ENCODE results near the gene ADAMTSL2. TPM values are rescaled to one million over a fixed set of nuclear protein-coding genes. Genes with fewer than 3 reads are reported as not detected.

The ADAMTSL2 gene
- total and polyA plus RNA-seq, 2 donors (not counting 1 experiment from before 2014, with no cell fraction given): under 0.01 to 0.09 TPM

DNA sequence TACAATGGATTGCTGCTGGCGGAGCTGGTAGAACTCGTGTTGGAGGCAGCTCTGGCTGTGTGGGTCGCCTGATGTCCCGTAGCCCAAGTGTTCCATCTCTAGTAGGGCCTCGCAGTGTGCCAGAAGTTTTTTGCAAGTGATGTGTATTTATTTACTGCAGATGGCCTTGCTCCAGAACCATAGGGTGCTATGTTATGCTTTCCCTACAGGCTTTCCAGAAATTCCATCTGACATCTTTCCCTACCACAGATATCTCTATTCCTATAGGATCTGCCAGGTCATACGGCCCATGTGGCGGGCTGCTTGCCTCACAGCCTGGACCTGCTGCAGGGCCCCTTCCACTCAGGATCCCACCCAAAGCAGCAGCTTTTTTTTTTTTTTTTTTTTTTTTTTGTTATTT, 16.9 kb downstream of the ADAMTSL2 start:
- no peaks in the 10 kb centered on the region for H3K9me3 ChIP-seq (ENCODE audit: control insufficient read depth, insufficient read depth, low read depth, low read length)
- H3K4me3 ChIP-seq (replicated peaks in 1 of 4; ENCODE audit: control extremely low read depth in 1 of 4, insufficient read depth in 1 of 4, low read depth in 3 of 4, low read length in 4 of 4): no peak overlapping the region
- H3K79me2 ChIP-seq (ENCODE audit: control insufficient read depth, insufficient read depth, low read length): no peaks in the 10 kb centered on the region
- no peak overlapping the region for H3K9ac ChIP-seq (ENCODE audit: insufficient read depth, low read length)
- no peak overlapping the region for H3K4me2 ChIP-seq (ENCODE audit: extremely low read depth, insufficient read depth, low read length)
- DNase-seq (ENCODE audit: low read depth in 2 of 2): no peak
- H3K4me1 ChIP-seq (ENCODE audit: control insufficient read depth, extremely low read depth, insufficient read depth, low read length): no peaks in the 10 kb centered on the region
- no peaks in the 10 kb centered on the region for H3K27me3 ChIP-seq (ENCODE audit: control insufficient read depth, insufficient read depth, low read length)
- no peak overlapping the region for H3K27ac ChIP-seq (ENCODE audit: insufficient read depth, low read length)
- no peak overlapping the region for H2AFZ ChIP-seq (ENCODE audit: low read length)
- no peaks in the 10 kb centered on the region for H3K36me3 ChIP-seq (ENCODE audit: control insufficient read depth, insufficient read depth, low read length)
- no peak for TF ChIP-seq EZH2 (IDR thresholded peaks at IDR 0.05; ENCODE audit: low read length, missing control alignments)
- no peak for TF ChIP-seq CTCF (conservative IDR thresholded peaks at IDR 0.05 in 1 of 2, IDR thresholded peaks at IDR 0.05 in 1 of 2; ENCODE audit: low read depth in 1 of 2, low read length in 2 of 2)
- no peaks in the 10 kb centered on the region for H4K20me1 ChIP-seq (ENCODE audit: control insufficient read depth, extremely low read depth, insufficient read depth, low read length)

DNA sequence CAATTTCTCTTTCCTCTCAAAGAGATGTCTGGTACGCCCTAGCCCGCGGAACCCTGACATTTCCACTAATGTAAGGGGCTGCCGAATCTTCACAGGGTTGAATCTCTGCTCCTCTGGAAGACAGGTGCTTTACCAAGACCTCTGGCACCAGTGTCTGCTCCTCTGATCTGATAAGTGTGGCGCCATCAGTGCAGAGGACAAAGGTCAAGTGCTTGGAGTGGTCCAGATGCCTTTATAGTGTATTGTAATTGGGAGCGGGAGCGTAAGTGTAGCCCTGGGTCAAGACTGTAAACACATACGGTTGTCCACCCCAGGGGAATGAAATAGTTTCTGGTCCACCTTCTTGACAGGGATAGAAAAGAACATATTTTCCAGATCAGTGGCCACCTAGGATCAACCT, 17.7 kb downstream of the ADAMTSL2 start:
- Histone ChIP-seq H3K9me3 (ENCODE audit: control insufficient read depth, insufficient read depth, low read depth, low read length) (no peaks in the 10 kb centered on the region), H3K79me2 (ENCODE audit: control insufficient read depth, insufficient read depth, low read length) (no peaks in the 10 kb centered on the region), H3K27ac (ENCODE audit: insufficient read depth, low read length) (no peak overlapping the region), H3K4me3 (replicated peaks in 1 of 4; ENCODE audit: control extremely low read depth in 1 of 4, insufficient read depth in 1 of 4, low read depth in 3 of 4, low read length in 4 of 4) (no peak overlapping the region), H3K4me1 (ENCODE audit: control insufficient read depth, extremely low read depth, insufficient read depth, low read length) (no peaks in the 10 kb centered on the region), H3K4me2 (ENCODE audit: extremely low read depth, insufficient read depth, low read length) (no peak overlapping the region), H2AFZ (ENCODE audit: low read length) (no peak overlapping the region), H3K9ac (ENCODE audit: insufficient read depth, low read length) (no peak overlapping the region), H4K20me1 (ENCODE audit: control insufficient read depth, extremely low read depth, insufficient read depth, low read length) (no peaks in the 10 kb centered on the region), H3K36me3 (ENCODE audit: control insufficient read depth, insufficient read depth, low read length) (no peaks in the 10 kb centered on the region), H3K27me3 (ENCODE audit: control insufficient read depth, insufficient read depth, low read length) (no peaks in the 10 kb centered on the region)
- no peak for TF ChIP-seq EZH2 (IDR thresholded peaks at IDR 0.05; ENCODE audit: low read length, missing control alignments)
- no peak for TF ChIP-seq CTCF (conservative IDR thresholded peaks at IDR 0.05 in 1 of 2, IDR thresholded peaks at IDR 0.05 in 1 of 2; ENCODE audit: low read depth in 1 of 2, low read length in 2 of 2)
- DNase-seq (ENCODE audit: low read depth in 2 of 2): no peak

DNA sequence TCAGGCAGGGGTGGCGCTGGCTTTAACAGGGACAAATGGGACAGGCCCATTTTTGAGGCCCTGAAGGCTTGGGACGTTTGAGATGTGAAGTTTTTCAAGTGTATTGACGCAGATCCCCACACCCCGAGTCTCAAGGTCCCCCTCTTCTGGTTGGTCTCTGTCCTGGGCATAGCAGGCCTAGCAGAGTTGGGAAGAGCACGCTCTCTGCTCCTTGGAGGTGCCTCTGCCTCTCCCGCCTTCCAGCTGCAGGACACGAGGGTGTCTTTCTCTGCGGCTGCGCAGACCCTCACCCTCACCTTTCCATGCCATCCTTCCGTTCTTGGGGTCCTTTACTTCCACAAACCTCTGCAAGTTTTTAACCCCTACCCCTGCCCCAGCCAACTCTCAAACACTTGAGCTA, 18.6 kb downstream of the ADAMTSL2 start:
- Histone ChIP-seq H3K4me2 (ENCODE audit: extremely low read depth, insufficient read depth, low read length) (no peak overlapping the region), H3K79me2 (ENCODE audit: control insufficient read depth, insufficient read depth, low read length) (no peaks in the 10 kb centered on the region), H3K4me1 (ENCODE audit: control insufficient read depth, extremely low read depth, insufficient read depth, low read length) (peaks cover 7% of the 10 kb centered on the region), H3K36me3 (ENCODE audit: control insufficient read depth, insufficient read depth, low read length) (no peaks in the 10 kb centered on the region), H3K27me3 (ENCODE audit: control insufficient read depth, insufficient read depth, low read length) (no peaks in the 10 kb centered on the region), H4K20me1 (ENCODE audit: control insufficient read depth, extremely low read depth, insufficient read depth, low read length) (no peaks in the 10 kb centered on the region), H3K9ac (ENCODE audit: insufficient read depth, low read length) (no peak overlapping the region), H3K9me3 (ENCODE audit: control insufficient read depth, insufficient read depth, low read depth, low read length) (no peaks in the 10 kb centered on the region), H3K4me3 (replicated peaks in 1 of 4; ENCODE audit: control extremely low read depth in 1 of 4, insufficient read depth in 1 of 4, low read depth in 3 of 4, low read length in 4 of 4) (no peak overlapping the region), H2AFZ (ENCODE audit: low read length) (no peak overlapping the region), H3K27ac (ENCODE audit: insufficient read depth, low read length) (no peak overlapping the region)
- no peak for DNase-seq (ENCODE audit: low read depth in 2 of 2)
- TF ChIP-seq CTCF (conservative IDR thresholded peaks at IDR 0.05 in 1 of 2, IDR thresholded peaks at IDR 0.05 in 1 of 2; ENCODE audit: low read depth in 1 of 2, low read length in 2 of 2) (no peak), EZH2 (IDR thresholded peaks at IDR 0.05; ENCODE audit: low read length, missing control alignments) (no peak)
